Right cardiac atrium (tissue), 5 donors: Measurements from ENCODE around the gene LSM14B. TPM values are rescaled to one million over a fixed set of nuclear protein-coding genes. Genes with fewer than 3 reads are reported as not detected.
A peak's percentile ranks its signal among the peaks of the same experiment; 100 is the strongest.

Experiments
- ATAC-seq, 2 donors: fragments of 200-7000 bp; cut with Tn5 transposase; one replicate each; pipeline versions ENCODE4 v1.8.0 to v1.9.1; 2020; ENCODE audit warnings: moderate library complexity in 2 of 2, mild to moderate bottlenecking in 1 of 2
- DNase-seq, 3 donors: peaks; one replicate each; pipeline ENCODE4 v3.0.0-alpha.2; 2020
- H3K27ac ChIP-seq: one replicate; pipeline ENCODE4 v1.5.1; 2013; ENCODE audit warnings: mild to moderate bottlenecking, low read length, control low read depth, moderate library complexity
- H3K27me3 ChIP-seq: one replicate; pipeline ENCODE4 v1.6.1; 2013; ENCODE audit not compliant: control insufficient read depth, insufficient read depth
- H3K4me1 ChIP-seq: one replicate; pipeline ENCODE4 v1.6.1; 2013; ENCODE audit warnings: low read length; ENCODE audit not compliant: control insufficient read depth, insufficient read depth
- H3K4me3 ChIP-seq: one replicate; pipeline ENCODE4 v1.5.1; 2013; ENCODE audit warnings: low read length, control low read depth
- H3K9me3 ChIP-seq: one replicate; pipeline ENCODE4 v1.6.1; 2013; ENCODE audit warnings: low read length; ENCODE audit not compliant: control insufficient read depth
- WGBS: extraction: QIAGEN DNeasy Blood & Tissue Kit; methylation state at CpG from one replicate; pipeline ENCODE4 v1.1.7; 2013; 5-methylcytosine and 5-hydroxymethylcytosine counted together
- intact Hi-C, 4 donors: fragments of 100-400 bp; cut with DNase I; formaldehyde crosslinking; loops; one replicate each; pipeline versions ENCODE4 v1.11.0 to v1.14.0; 2022 to 2023
- polyA plus RNA-seq: library from polyadenylated mRNA; stranded (reverse); fragments of 200-250 nt; gene quantifications from one replicate; pipeline ENCODE4 v1.2.3, GENCODE V29; 2013
- total RNA-seq, 4 donors: library from RNA; stranded (reverse); fragmentation: NEBNext Ultra II Directional; extraction: Animal tissue kit (Norgen Biotek cat#: 25700); gene quantifications; one replicate each; pipeline ENCODE4 v1.2.1, GENCODE V29; 2021
- donor health status: healthy with polysubstance abuse.
- donor health status: DM: no; HTN: yes; CAD: no.
- donor health status: DM: no; HTN: no; CAD: no.
- donor health status: DM: no; HTN: yes; CAD: no; lungs with severe emphysema.
- donor health status: DM: yes; HTN: yes; CAD: no.

The LSM14B gene
- total and polyA plus RNA-seq, 5 donors: 27.6 to 45.7 (median 40.5) TPM

DNA sequence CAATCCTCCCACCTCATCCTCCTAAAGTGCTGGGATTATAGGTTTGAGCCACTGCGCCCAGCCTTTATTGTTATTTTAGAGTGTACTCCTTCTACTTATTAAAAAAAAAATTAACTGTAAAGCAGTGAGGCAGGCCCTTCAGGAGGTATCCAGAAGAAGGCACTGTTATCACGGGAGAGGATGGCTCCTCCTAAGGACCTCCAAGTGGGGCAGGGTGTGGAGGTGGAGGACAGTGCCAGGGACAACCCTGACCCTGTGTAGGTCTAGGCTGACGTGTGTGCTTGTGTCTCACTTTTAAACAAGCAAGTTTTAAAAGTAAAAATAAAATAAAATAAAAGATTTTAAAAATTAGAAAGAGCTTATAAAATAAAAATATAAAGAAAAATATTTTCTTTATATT is 32.9 kb upstream of the LSM14B start:
- ATAC-seq (no peak), DNase-seq (no peak)
- intact Hi-C loops: no loop called here
- 41% methylated on average over 3 of the region's 3 CpGs for WGBS
- Histone ChIP-seq H3K9me3 (no peaks in the 10 kb centered on the region), H3K27ac (no peak overlapping the region), H3K4me3 (no peak overlapping the region), H3K27me3 (no peaks in the 10 kb centered on the region), H3K4me1 (no peaks in the 10 kb centered on the region)

DNA sequence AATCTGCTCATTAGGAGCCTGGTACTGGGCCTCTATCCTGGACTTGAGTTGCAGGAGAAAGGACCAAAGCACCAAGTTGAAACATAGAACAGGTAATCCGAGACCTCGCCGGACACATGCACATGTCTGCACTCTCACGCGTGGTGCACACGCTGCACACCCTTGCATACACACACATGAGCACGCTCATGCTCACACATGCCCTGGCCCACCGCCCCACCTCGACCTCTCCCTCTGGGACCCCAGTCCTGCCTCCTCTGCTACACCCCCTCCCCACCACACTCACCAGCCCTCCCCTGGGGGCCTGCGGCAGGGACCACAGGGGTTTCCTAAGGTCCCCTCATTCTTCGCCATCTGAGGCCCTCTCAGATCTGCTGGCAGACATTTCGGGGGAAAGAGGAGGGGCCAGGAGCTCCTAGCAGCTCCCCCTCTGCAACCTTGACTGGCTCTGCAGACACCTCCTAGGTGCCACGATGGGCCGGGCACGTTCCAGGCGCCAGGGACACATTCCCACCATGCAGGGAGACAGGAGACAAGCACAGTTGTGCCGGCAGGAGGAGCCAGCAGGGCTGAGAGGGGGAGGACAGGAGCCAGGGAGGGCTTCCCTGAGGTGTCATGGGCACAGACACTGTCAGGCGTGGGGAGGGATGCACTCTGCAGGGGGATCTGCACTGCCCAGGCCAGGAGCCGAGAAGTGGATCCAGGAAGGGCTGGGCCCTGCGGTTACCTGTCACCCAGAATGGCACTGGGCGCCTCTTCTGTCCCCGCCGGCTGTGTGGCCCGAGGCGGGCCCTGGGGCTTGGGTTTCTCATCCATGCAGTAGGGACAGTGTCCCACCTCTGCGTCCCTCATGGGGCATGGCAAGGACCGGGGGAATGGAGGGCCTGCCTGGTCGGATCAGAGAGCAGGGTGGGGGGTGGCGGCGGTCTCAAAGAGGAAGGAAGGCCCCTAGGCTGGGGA is 25.6 kb upstream of the LSM14B start:
- Histone ChIP-seq H3K27ac (no peak overlapping the region), H3K4me1 (no peaks in the 10 kb centered on the region), H3K9me3 (peaks cover 2% of the 10 kb centered on the region), H3K27me3 (no peaks in the 10 kb centered on the region), H3K4me3 (no peak overlapping the region)
- 85% methylated on average over 30 of the region's 30 CpGs for WGBS
- intact Hi-C loops: no loop called here
- ATAC-seq: peak in 1 of 2 donors; percentile 13
- DNase-seq: no peak

- Histone ChIP-seq H3K4me3 (no peak overlapping the region), H3K4me1 (no peaks in the 10 kb centered on the region), H3K9me3 (peaks cover 2% of the 10 kb centered on the region), H3K27me3 (no peaks in the 10 kb centered on the region), H3K27ac (no peak overlapping the region)
- intact Hi-C loops: no loop called here
- ATAC-seq (no peak), DNase-seq (no peak)
- 73% methylated on average over 16 of the region's 16 CpGs for WGBS
Observed at GRCh38 chr20:62097881-62098407, 24.3 kb upstream of the LSM14B start.

DNA sequence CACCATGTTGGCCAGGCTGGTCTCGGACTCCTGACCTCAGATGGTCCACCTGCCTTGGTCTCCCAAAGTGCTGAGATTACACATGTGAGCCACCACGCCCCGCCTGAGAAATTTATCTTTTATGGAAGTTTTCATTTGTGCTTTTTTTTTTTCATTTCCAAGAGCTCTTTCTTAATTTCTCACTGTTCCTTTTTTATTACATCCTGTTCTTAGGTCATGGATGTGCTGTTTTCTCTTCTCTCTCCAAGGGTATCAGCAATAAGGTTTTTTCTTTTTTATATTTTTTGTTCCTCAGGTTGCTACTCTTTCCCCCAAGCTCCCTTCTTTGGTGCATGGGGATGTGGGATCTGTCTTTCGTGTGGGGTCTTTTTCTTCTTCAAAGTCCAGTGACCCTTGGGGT is 21.2 kb upstream of the LSM14B start:
- no peak overlapping the region for H3K27ac ChIP-seq
- H3K4me1 ChIP-seq: no peaks in the 10 kb centered on the region
- DNase-seq (no peak), ATAC-seq (no peak)
- intact Hi-C loops: no loop called here
- WGBS: 89% methylated on average over 4 of the region's 4 CpGs
- H3K4me3 ChIP-seq: no peak overlapping the region
- no peaks in the 10 kb centered on the region for H3K27me3 ChIP-seq
- H3K9me3 ChIP-seq: peaks cover 2% of the 10 kb centered on the region

GRCh38 chr20:62103508-62104233 is 18.6 kb upstream of the LSM14B start:
- no peaks in the 10 kb centered on the region for H3K27me3 ChIP-seq
- ATAC-seq: no peak
- WGBS: 74% methylated on average over 21 of the region's 21 CpGs
- H3K9me3 ChIP-seq: peaks cover 5% of the 10 kb centered on the region
- peak in 1 of 3 donors; percentile 38 for DNase-seq
- no peaks in the 10 kb centered on the region for H3K4me1 ChIP-seq
- no peak overlapping the region for H3K4me3 ChIP-seq
- no peak overlapping the region for H3K27ac ChIP-seq
- intact Hi-C loops: no loop called here

DNA sequence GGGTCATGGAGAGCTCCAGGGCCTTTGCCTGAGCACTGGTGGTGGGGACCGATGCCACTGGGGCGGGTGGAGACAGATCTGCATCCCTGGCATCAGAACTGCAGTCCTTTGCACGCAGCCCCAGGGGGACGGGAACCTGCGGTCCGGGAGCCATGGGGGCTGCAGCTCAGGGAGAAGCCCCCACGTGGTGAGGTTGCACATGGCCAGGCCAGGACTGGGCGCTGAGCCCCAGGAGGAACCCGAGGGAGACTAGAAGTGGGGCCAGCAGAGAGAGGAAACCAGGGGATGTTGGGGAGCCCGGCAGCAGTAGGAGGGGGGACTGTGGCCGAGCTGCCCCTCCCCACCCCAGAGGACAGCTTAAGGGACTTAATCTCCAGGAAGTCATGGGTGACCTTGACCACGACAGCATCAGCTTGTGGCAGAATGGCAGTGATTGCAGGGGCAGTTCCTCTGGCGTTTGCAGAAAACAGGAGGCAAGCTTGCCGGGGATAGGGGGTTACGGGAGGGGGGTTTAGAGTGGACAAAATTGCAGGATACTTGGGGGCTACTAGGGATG is 18.0 kb upstream of the LSM14B start:
- intact Hi-C loops: no loop called here
- H3K4me3 ChIP-seq: no peak overlapping the region
- H3K27ac ChIP-seq: no peak overlapping the region
- H3K9me3 ChIP-seq: peaks cover 5% of the 10 kb centered on the region
- 39% methylated on average over 15 of the region's 15 CpGs for WGBS
- ATAC-seq: no peak
- H3K27me3 ChIP-seq: no peaks in the 10 kb centered on the region
- no peaks in the 10 kb centered on the region for H3K4me1 ChIP-seq
- DNase-seq: peak in 1 of 3 donors; percentile 22

- ATAC-seq (no peak), DNase-seq (no peak)
- no peaks in the 10 kb centered on the region for H3K27me3 ChIP-seq
- H3K4me1 ChIP-seq: no peaks in the 10 kb centered on the region
- 36% methylated on average over 7 of the region's 7 CpGs for whole genome bisulfite sequencing
- no peak overlapping the region for H3K27ac ChIP-seq
- intact Hi-C loops: no loop called here
- H3K9me3 ChIP-seq: peaks cover 5% of the 10 kb centered on the region
- no peak overlapping the region for H3K4me3 ChIP-seq
Observed at GRCh38 chr20:62104791-62105345, 17.4 kb upstream of the LSM14B start.

DNA sequence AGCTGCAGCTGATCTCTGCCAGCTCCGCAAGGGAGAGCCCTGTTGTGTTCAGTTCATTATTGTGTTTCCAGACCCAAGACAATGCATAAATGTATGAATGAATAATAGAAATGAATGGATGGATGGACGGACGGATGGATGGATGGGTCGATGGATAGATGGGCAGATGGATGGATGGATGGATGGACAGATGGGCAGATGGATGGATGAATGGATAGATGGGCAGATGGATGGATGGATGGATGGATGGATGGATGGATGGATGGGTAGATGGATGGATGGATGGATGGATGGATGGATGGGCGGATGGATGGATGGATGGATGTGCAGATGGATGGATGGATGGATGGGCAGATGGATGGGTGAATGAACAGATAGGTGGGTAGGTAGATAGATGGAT is 16.7 kb upstream of the LSM14B start:
- peaks cover 4% of the 10 kb centered on the region for H3K9me3 ChIP-seq
- intact Hi-C loops: no loop called here

DNA sequence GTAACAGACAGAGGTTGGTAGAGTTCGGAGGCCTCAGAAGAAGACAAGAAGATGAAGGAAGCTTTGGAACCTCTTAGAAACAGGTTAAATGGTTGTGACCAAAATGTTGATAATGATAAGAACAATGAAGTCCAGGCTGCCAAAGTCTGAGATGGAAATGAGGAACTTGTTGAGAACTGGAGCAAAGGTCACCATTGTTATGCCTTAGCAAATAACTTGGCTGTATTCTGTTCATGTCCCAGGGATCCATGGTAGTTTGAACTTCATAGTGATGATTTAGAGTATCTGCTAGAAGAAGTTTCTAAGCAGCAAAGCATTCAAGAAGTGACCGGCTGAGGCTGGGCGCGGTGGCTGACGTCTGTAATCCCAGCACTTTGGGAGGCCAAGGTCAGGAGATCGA is 11.1 kb upstream of the LSM14B start:
- ATAC-seq: no peak
- no peak for DNase-seq
- intact Hi-C loops: no loop called here
- whole genome bisulfite sequencing: 88% methylated on average over 6 of the region's 6 CpGs
- H3K4me3 ChIP-seq: no peak overlapping the region
- H3K27me3 ChIP-seq: no peaks in the 10 kb centered on the region
- H3K27ac ChIP-seq: no peak overlapping the region
- H3K9me3 ChIP-seq: peaks cover 7% of the 10 kb centered on the region
- H3K4me1 ChIP-seq: no peaks in the 10 kb centered on the region

More for the DNA sequence above, 16.7 kb upstream of the LSM14B start:
- Histone ChIP-seq H3K27me3 (no peaks in the 10 kb centered on the region), H3K4me1 (no peaks in the 10 kb centered on the region), H3K4me3 (no peak overlapping the region), H3K27ac (no peak overlapping the region)
- no peak for DNase-seq
- WGBS: 96% methylated on average over 5 of the region's 5 CpGs
- ATAC-seq: no peak

DNA sequence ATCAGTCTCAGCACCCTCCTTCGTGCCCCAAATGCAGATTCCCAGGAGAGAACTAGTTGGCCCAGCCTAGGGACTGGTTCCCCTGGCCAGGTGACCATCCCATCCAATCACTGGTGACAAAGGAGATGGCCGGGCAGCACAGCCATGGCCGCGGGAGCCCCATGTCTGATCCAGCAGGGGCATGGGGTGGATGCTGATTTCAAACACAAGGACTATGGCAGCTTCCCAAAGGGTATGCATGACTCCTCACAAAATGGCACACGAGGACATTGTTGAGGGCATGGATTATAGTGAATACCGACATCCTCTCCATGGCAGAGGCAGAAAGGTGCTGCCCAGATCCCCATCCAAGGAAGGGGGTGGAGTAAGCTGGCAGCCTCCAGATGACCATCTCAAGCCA is 9.9 kb upstream of the LSM14B start:
- Histone ChIP-seq H3K4me3 (no peak overlapping the region), H3K27ac (no peak overlapping the region), H3K9me3 (peaks cover 7% of the 10 kb centered on the region), H3K27me3 (no peaks in the 10 kb centered on the region), H3K4me1 (no peaks in the 10 kb centered on the region)
- 93% methylated on average over 6 of the region's 6 CpGs for WGBS
- DNase-seq (no peak), ATAC-seq (no peak)
- intact Hi-C loops: no loop called here
